ENCODE results near the gene PPM1B. TPM values are rescaled to one million over a fixed set of nuclear protein-coding genes. Genes with fewer than 3 reads are reported as not detected.

PPM1B gene
- total and polyA plus RNA-seq, 2 of the 13 experiments (the other 11 are each of a cell fraction or from before 2014, with no cell fraction given), result 24.4 to 25.0 TPM

DNA sequence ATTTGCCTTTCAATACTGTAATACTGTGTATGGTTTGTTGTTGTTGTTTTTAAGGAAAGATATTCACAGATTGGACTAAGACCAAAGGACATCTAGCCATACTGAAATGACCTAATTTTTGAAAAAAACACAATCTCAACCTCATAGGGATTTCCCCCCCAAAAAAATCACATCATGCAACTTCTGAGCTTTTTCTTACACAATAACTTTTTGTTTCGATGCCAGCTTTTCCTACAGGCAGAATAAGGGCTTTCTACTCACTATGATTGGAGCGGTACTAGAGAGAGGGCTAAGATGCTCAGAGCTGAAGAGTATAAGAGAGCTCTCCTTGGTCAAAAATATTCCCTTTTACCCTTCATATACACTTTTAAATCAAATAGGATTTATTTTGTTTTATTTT lies 74.2 kb downstream of the PPM1B start:
- Histone ChIP-seq H3K4me3 (replicated peaks in 1 of 3; ENCODE audit: insufficient read depth in 1 of 3, low read depth in 2 of 3, low read length in 3 of 3) (no peak overlapping the region), H3K79me2 (ENCODE audit: insufficient read depth, low read length) (no peaks in the 10 kb centered on the region), H3K27me3 (ENCODE audit: control insufficient read depth in 1 of 2, insufficient read depth in 2 of 2, low read length in 2 of 2) (no peaks in the 10 kb centered on the region), H3K27ac (ENCODE audit: extremely low read length, insufficient read depth, low read length) (no peak overlapping the region), H3K4me1 (ENCODE audit: insufficient read depth, low read length) (peaks cover 21% of the 10 kb centered on the region), H3K4me2 (ENCODE audit: low read depth, low read length) (no peak overlapping the region), H3K36me3 (replicated peaks in 1 of 2; ENCODE audit: control insufficient read depth in 1 of 2, insufficient read depth in 2 of 2, low read length in 2 of 2) (no peaks in the 10 kb centered on the region), H3K9ac (ENCODE audit: insufficient read depth, low read depth, low read length) (no peak overlapping the region), H3K9me3 (ENCODE audit: low read length) (no peaks in the 10 kb centered on the region), H2AFZ (ENCODE audit: low read length) (no peak overlapping the region), H4K20me1 (ENCODE audit: insufficient read depth, low read length) (no peaks in the 10 kb centered on the region)
- BruUV-seq (replicated peaks), result no TSS peak
- ChIA-PET CTCF (ENCODE audit: low intra/inter-chr PET ratio, low total read pairs) (interaction anchor here (1.4 to 3.6 kb wide), 4 partner anchors 49 to 713 kb away, joined by 5 to 44 read pairs (median 11); no protein-coding TSS in a partner anchor), POLR2A (interaction anchor here (1.0 kb wide), 1 partner anchor 52 kb away, joined by 3 read pairs; no protein-coding TSS in a partner anchor)
- in situ Hi-C loops (cut with HindIII; ENCODE audit: extremely low pct_ligation_motif_present, low pct_unique_long_range_greater_than_20kb) (no loop called here), intact Hi-C loops (cut with micrococcal nuclease; ENCODE audit: unreplicated experiment) (loop anchor here (5.0 kb wide), 1 partner anchor 156 kb away; no protein-coding TSS in a partner anchor)
- no peak for ATAC-seq
- DNase-seq (ENCODE audit: low spot score), result no peak
- no peak for FAIRE-seq
- 60% methylated on average over 2 of the region's 2 CpGs for WGBS (ENCODE audit: low lambda C conversion rate)
- no peak for TF ChIP-seq ZNF569 (CRISPR knock-in tag; IDR thresholded peaks at IDR 0.05; ENCODE audit: borderline replicate concordance)
- no peak for TF ChIP-seq POLR2AphosphoS2 (IDR thresholded peaks at IDR 0.05; ENCODE audit: low read depth, low read length)
- TF ChIP-seq ZKSCAN5 (CRISPR knock-in tag; IDR thresholded peaks at IDR 0.05), result no peak
- no peak for TF ChIP-seq CAMTA2 (CRISPR knock-in tag; IDR thresholded peaks at IDR 0.05; ENCODE audit: borderline replicate concordance)
- TF ChIP-seq SP1 (IDR thresholded peaks at IDR 0.05), result no peak
- TF ChIP-seq SP1 (CRISPR knock-in tag; IDR thresholded peaks at IDR 0.05), result no peak

- FAIRE-seq (no peak), ATAC-seq (peak; percentile 75), DNase-seq (ENCODE audit: low spot score) (peak; percentile 77)
- H3K9me3 ChIP-seq (ENCODE audit: low read length), result no peaks in the 10 kb centered on the region
- POLR2A ChIA-PET, result interaction anchor here (0.6 kb wide), 1 partner anchor 117 kb away, joined by 3 read pairs; the partner anchor contains the start of genes CAMKMT and PREPL
- CTCF ChIA-PET (ENCODE audit: low intra/inter-chr PET ratio, low total read pairs), result interaction anchor here (0.8 to 3.6 kb wide), 5 partner anchors 48 to 712 kb away, joined by 3 to 44 read pairs (median 9); no protein-coding TSS in a partner anchor
- in situ Hi-C loops (cut with HindIII; ENCODE audit: extremely low pct_ligation_motif_present, low pct_unique_long_range_greater_than_20kb), result no loop called here
- no peak overlapping the region for H2AFZ ChIP-seq (ENCODE audit: low read length)
- H3K9ac ChIP-seq (ENCODE audit: insufficient read depth, low read depth, low read length), result no peak overlapping the region
- H3K36me3 ChIP-seq (replicated peaks in 1 of 2; ENCODE audit: control insufficient read depth in 1 of 2, insufficient read depth in 2 of 2, low read length in 2 of 2), result no peaks in the 10 kb centered on the region
- 18% methylated on average over 12 of the region's 12 CpGs for WGBS (ENCODE audit: low lambda C conversion rate)
- no peaks in the 10 kb centered on the region for H3K27me3 ChIP-seq (ENCODE audit: control insufficient read depth in 1 of 2, insufficient read depth in 2 of 2, low read length in 2 of 2)
- no peaks in the 10 kb centered on the region for H4K20me1 ChIP-seq (ENCODE audit: insufficient read depth, low read length)
- H3K4me3 ChIP-seq (replicated peaks in 1 of 3; ENCODE audit: insufficient read depth in 1 of 3, low read depth in 2 of 3, low read length in 3 of 3), result peak overlapping the region in 2 of 3 experiments; percentile 29 to 45; a peak in 3 of 6 replicates
- peak overlapping the region; percentile 72 for H3K4me2 ChIP-seq (ENCODE audit: low read depth, low read length)
- intact Hi-C loops (cut with micrococcal nuclease; ENCODE audit: unreplicated experiment), result loop anchor here (1.0 to 5.0 kb wide), 4 partner anchors 47 to 200 kb away; no protein-coding TSS in a partner anchor
- BruUV-seq (replicated peaks), result no TSS peak
- H3K79me2 ChIP-seq (ENCODE audit: insufficient read depth, low read length), result no peaks in the 10 kb centered on the region
- H3K27ac ChIP-seq (ENCODE audit: extremely low read length, insufficient read depth, low read length), result no peak overlapping the region
- peaks cover 21% of the 10 kb centered on the region for H3K4me1 ChIP-seq (ENCODE audit: insufficient read depth, low read length)
- TF ChIP-seq STAG1 (CRISPR knock-in tag; IDR thresholded peaks at IDR 0.05) (peak; percentile 61), GATAD2A (CRISPR knock-in tag; IDR thresholded peaks at IDR 0.05) (peak; percentile 18; the same call in 1 of the 2 replicates), SMC3 (IDR thresholded peaks at IDR 0.05; ENCODE audit: low read length) (peak; percentile 64)
- TF ChIP-seq, protein P1, sequence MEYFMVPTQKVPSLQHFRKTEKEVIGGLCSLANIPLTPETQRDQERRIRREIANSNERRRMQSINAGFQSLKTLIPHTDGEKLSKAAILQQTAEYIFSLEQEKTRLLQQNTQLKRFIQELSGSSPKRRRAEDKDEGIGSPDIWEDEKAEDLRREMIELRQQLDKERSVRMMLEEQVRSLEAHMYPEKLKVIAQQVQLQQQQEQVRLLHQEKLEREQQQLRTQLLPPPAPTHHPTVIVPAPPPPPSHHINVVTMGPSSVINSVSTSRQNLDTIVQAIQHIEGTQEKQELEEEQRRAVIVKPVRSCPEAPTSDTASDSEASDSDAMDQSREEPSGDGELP (IDR thresholded peaks at IDR 0.05; ENCODE audit: borderline replicate concordance, low read depth), result 0 out of 2 replicates have a peak, but pooled peaks have one; percentile 8
- TF ChIP-seq, protein P2, sequence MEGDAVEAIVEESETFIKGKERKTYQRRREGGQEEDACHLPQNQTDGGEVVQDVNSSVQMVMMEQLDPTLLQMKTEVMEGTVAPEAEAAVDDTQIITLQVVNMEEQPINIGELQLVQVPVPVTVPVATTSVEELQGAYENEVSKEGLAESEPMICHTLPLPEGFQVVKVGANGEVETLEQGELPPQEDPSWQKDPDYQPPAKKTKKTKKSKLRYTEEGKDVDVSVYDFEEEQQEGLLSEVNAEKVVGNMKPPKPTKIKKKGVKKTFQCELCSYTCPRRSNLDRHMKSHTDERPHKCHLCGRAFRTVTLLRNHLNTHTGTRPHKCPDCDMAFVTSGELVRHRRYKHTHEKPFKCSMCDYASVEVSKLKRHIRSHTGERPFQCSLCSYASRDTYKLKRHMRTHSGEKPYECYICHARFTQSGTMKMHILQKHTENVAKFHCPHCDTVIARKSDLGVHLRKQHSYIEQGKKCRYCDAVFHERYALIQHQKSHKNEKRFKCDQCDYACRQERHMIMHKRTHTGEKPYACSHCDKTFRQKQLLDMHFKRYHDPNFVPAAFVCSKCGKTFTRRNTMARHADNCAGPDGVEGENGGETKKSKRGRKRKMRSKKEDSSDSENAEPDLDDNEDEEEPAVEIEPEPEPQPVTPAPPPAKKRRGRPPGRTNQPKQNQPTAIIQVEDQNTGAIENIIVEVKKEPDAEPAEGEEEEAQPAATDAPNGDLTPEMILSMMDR (CRISPR knock-in tag; IDR thresholded peaks at IDR 0.05), result peak; percentile 57
Measured at GRCh38 chr2:44244135-44244871, 75.6 kb downstream of the PPM1B start.
